Measurements from ENCODE around the gene NPR2.

NPR2 gene

DNA sequence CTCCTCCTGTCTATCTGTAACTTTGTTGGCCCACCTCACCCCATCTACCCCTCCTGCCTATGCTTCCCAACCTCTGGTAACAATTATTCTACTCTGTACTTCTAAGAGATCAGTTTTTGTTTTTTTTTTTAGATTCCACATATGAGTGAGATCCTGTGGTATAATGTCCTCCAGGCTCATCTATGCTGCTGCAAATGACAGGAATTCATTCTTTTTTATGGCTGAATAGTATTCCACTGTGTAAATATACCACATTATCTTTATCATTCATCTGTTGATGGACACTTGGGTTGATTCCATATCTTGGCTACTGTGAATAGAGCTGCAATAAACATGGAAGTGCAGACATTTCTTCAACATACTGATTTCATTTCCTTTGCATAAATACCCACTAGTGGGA, 8.0 kb upstream of the NPR2 start:
- DNase-seq (ENCODE audit: low spot score), result no peak
- TF ChIP-seq, protein P1, sequence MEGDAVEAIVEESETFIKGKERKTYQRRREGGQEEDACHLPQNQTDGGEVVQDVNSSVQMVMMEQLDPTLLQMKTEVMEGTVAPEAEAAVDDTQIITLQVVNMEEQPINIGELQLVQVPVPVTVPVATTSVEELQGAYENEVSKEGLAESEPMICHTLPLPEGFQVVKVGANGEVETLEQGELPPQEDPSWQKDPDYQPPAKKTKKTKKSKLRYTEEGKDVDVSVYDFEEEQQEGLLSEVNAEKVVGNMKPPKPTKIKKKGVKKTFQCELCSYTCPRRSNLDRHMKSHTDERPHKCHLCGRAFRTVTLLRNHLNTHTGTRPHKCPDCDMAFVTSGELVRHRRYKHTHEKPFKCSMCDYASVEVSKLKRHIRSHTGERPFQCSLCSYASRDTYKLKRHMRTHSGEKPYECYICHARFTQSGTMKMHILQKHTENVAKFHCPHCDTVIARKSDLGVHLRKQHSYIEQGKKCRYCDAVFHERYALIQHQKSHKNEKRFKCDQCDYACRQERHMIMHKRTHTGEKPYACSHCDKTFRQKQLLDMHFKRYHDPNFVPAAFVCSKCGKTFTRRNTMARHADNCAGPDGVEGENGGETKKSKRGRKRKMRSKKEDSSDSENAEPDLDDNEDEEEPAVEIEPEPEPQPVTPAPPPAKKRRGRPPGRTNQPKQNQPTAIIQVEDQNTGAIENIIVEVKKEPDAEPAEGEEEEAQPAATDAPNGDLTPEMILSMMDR (IDR thresholded peaks at IDR 0.05; ENCODE audit: extremely low read depth, insufficient read depth, missing control alignments), result no peak
- in situ Hi-C loops (cut with MboI; ENCODE audit: low pct_unique_long_range_greater_than_20kb, low sequenced_read_pairs, unreplicated experiment), result no loop called here

DNA sequence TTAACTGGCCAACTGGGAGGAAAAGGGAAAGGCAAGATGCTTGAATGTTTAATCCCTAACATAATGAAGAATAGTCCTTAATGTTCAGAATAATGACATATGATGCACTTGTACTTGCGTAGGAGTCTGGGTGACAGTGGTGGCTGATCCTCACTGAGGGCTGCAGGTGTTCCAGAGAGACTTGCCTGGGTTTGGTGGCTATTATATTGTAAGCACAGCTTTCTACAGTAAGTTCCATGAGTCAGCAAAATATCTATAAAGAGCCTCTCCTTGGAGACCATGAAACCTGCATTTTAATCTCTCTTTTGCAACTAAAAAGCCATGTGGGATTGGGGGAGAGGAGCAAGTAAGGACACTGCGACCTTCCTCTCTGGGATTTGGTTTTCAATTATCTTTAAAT, 1.9 kb upstream of the NPR2 start:
- TF ChIP-seq, protein P1 (IDR thresholded peaks at IDR 0.05; ENCODE audit: extremely low read depth, insufficient read depth, missing control alignments), result no peak
- in situ Hi-C loops (cut with MboI; ENCODE audit: low pct_unique_long_range_greater_than_20kb, low sequenced_read_pairs, unreplicated experiment), result no loop called here

DNA sequence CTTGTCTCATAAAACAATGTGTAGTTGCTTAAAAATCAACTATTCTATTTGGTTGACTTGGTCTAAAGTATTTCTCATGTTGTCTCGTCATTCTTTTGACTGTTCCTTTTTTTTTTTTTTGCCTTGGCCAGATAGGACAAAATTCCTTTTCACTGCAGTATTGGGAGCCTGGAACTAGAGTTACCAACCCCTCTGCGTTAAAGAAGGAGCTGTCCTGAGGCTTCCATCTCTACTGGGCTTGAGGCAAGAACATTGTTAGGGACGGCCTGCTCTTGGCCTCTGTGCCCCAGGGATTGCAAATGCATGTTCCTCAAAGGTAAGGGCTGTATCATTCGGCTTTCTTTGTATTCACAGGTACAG, 1.4 kb upstream of the NPR2 start:
- in situ Hi-C loops (cut with MboI; ENCODE audit: low pct_unique_long_range_greater_than_20kb, low sequenced_read_pairs, unreplicated experiment), result no loop called here
- TF ChIP-seq, protein P1 (IDR thresholded peaks at IDR 0.05; ENCODE audit: extremely low read depth, insufficient read depth, missing control alignments), result no peak
- no peak for DNase-seq (ENCODE audit: low spot score)

More for the DNA sequence above, 1.9 kb upstream of the NPR2 start:
- DNase-seq (ENCODE audit: low spot score), result no peak

DNA sequence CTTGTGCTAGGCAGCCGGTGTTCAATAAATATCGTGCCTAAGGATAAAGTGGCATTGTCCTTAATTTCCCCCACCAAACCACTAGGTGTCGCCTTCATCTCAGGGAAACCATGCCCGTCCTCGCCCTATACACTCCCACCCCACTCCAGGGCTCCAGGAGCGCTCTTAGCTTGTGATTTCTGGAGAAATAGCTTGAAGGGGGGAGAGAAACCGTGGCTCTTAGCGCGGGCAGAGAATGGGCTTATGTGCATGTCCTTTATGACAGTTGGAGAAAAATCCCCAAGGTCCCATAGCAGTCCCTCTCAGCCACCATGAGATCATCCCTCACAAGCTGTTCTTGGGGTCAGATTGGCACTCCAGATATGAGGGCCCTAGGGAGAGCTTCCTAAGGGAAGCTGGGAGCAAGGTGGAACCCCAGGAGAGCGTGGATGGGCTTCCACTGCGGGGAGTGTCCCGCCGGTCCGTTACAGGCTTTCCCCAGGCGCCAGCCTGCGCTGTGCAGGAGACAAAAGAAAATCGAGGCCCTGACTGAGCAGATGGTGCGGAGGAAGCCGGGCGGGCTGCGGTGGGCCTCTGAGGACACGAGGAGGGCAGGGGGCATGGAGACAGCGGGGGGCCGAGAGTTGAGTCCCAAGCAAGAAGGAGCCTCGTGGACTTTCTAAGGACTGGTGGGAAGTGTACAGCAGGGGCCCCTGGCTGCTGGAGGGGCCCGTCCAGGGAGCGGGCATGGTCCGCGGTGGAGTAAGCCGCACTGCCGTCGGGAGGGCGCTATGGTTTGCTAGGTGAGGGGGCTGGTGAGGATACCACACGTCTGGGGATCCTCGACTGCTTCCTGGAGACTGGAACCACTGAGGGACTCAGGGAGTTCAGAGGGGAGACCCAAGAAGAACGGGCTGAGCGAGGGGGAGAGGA, 750 bp upstream of the NPR2 start:
- TF ChIP-seq, protein P1 (IDR thresholded peaks at IDR 0.05; ENCODE audit: extremely low read depth, insufficient read depth, missing control alignments), result peak; percentile 80
- in situ Hi-C loops (cut with MboI; ENCODE audit: low pct_unique_long_range_greater_than_20kb, low sequenced_read_pairs, unreplicated experiment), result no loop called here
- peak; percentile 88 for DNase-seq (ENCODE audit: low spot score)

DNA sequence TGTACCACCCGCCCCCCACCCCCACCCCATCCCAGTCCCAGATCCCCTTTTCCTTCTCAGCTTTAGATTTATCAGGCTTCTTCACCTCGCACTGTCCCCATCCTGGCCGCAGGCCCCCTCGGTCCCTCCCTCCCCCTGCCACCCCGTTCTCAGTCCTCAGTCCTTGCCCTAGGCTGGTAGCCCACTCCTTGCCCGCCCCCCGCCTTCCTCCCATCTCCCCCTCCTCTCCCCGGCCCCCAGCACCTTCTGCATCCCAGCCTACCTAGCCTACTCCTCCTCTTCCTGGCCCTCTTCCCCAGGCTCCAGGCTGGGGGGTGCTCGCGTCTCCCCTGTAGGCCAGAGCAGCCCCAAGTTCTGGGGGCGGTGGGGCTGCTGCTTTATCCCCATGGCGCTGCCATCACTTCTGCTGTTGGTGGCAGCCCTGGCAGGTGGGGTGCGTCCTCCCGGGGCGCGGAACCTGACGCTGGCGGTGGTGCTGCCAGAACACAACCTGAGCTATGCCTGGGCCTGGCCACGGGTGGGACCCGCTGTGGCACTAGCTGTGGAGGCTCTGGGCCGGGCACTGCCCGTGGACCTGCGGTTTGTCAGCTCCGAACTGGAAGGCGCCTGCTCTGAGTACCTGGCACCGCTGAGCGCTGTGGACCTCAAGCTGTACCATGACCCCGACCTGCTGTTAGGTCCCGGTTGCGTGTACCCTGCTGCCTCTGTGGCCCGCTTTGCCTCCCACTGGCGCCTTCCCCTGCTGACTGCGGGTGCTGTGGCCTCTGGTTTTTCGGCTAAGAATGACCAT, 828 bp downstream of the NPR2 start:
- in situ Hi-C loops (cut with MboI; ENCODE audit: low pct_unique_long_range_greater_than_20kb, low sequenced_read_pairs, unreplicated experiment), result no loop called here
- TF ChIP-seq, protein P1 (IDR thresholded peaks at IDR 0.05; ENCODE audit: extremely low read depth, insufficient read depth, missing control alignments), result no peak
- no peak for DNase-seq (ENCODE audit: low spot score)

DNA sequence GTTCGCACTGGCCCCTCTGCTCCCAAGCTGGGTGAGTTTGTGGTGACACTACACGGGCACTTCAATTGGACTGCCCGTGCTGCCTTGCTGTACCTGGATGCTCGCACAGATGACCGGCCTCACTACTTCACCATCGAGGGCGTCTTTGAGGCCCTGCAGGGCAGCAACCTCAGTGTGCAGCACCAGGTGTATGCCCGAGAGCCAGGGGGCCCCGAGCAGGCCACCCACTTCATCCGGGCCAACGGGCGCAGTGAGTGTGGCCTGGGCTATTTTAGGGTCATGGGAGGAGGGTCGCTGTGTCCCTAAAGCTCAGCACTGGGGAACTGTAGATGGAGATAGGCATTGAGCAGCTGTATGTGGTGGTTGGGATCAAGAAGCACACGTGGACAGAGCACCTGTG, 1.4 kb downstream of the NPR2 start:
- no peak for DNase-seq (ENCODE audit: low spot score)
- TF ChIP-seq, protein P1 (IDR thresholded peaks at IDR 0.05; ENCODE audit: extremely low read depth, insufficient read depth, missing control alignments), result no peak
- in situ Hi-C loops (cut with MboI; ENCODE audit: low pct_unique_long_range_greater_than_20kb, low sequenced_read_pairs, unreplicated experiment), result no loop called here
